GM19397 (cell line): ENCODE measurements around the gene NUDT10.
"Not testable (repeated sequence)": the region's sequence is repeated elsewhere in the genome, so short reads cannot be mapped to it uniquely, and the experiment has no call there.

Source experiments
- ATAC-seq: cut with Tn5 transposase; IDR thresholded peaks from one replicate; pipeline ENCODE4 v1.9.1; 2021; ENCODE audit warnings: mild to moderate bottlenecking, moderate library complexity; ENCODE audit not compliant: unreplicated experiment

The NUDT10 gene

DNA sequence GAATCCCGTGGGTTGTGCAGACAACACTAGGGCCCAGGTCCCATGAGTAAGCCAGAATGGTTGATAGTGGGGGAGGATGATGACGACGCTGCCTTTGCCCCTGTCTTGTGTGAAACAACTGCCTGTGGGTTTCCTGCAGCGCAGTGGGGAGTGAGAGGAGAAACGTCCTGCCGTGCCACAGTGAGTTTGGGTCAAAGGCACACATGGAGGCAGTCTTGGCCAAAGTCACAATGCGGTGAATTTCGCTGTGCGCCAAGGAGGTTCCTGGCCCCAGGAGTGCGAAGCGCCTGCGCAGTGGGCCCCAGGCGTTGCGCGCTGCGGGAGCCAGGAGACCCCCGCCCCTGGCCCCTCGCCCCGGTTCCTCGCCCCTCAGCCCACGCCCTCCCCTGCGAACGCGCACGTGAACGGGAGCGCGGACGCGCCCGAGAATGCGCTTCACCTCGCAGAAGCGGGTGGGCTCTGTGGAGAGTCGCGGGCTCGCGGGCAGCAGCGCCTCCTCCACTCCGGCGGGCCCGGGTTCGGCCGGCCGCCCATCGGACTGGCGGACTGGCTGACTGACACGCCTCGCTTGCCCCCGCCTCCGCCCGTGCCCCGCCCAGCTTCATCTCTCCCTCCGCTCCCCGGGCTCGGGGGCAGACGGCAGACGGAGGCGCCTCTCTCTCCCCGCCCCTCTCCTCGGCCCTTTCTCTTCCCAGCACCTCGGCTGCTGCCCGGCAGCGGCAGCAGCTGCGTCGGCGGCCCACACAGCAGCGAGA, at the start of gene NUDT10:
NUDT10 (plus strand) TSS at position 635 of the 755 bp plus-strand sequence. CDS start 144 bp downstream, outside the sequence.
- no peak for ATAC-seq

DNA sequence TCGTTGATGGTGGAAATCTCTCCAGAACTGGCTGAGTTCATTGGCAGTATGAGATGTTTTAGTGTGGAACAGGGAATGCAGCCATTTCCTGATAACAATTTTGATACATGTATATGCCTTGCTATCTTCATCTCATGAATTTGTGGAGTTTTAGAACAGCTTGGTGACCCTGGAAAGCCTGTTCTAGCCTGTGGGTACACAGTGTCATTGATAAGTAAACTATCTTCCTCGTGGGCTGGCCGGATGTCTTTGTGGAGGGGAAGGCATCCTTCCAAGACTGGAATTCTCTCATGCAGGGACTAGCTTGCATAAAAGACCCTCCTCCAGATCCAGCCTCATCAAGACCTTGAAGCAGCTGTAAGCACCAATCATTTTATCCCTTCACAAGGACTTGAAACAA, 40.2 kb upstream of the NUDT10 start:
- ATAC-seq: no peak

DNA sequence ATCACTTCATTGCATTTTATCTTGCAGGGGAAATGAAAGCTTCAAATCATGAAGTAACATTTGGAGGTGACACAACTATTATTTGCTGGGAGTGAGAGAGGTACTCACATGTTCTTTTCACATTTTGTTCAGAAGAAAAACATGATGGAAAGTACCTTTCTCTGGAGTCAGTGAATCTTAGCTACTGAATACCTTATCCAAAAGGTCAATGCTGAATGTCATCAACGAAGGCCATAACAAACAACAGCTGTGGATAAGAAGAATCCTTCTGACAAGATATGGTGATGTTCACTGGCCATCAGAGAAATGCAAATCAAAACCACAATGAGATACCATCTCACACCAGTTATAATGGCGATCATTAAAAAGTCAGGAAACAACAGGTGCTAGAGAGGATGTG, 36.5 kb upstream of the NUDT10 start:
- no peak for ATAC-seq

DNA sequence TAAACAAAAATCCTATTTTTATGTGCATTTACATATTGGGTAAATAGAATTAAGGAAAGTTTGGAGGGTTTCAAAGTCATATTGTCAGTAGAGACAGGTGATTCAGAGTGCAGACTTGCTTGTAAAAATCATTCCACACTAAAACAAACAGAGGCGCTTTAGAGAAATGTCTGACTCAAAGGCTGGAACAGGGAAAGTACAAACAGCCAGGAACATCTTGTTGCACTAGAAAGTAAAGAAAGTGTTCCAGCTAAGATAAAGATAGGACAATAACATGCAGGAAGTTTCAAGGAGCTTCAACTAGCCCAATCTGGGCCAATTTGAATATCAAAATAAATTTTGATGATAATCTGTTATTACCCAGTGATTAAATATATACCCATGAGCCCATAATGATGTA, 16.4 kb upstream of the NUDT10 start:
- ATAC-seq: no peak

GRCh38 chrX:51332943-51333785, 542 bp downstream of the NUDT10 start:
- ATAC-seq: not testable (repeated sequence)

DNA sequence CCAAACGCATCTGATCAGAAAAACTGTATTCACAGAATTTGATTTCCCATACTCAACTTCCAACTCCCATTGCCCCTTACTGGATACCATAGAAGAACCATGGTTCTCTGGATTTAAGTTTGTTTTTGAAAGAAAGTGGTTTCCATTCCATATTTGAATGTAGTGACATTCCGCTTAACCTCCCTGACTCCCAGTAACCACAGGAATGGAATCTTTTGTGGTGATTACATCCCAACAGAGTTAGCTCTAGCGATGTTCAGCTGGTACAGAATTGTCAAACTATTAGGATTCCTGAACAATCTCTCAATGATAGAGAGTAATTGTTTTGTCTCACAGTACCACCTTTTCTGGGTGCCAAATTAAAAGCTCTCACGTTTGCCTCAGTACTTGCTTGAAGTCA, 1.7 kb downstream of the NUDT10 start:
- no peak for ATAC-seq

- ATAC-seq: no peak
Measured at GRCh38 chrX:51336584-51336983, 4.0 kb downstream of the NUDT10 start.

- no peak for ATAC-seq
Measured at GRCh38 chrX:51361251-51361650, 28.6 kb downstream of the NUDT10 start.

DNA sequence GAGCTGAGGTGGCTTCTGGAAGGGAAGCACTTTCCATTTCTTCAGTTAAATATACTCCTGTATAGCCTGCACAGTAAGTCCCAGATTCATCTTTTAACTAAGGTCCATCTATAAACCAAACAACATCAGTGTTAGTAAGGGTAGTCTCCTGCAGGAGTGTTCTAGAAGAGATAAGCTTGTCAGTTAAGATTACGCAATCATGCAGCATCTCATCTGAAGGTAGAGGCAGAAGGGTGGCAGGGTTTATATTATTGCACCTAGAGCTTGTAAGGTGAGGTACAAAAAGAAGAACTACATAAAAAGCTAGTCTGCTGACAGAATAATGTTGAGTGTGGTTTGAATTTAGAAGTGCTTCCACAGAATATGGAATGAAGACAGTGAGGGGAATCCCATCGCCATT, 44.0 kb downstream of the NUDT10 start:
- ATAC-seq: no peak
